ENCODE measurements around the gene TM7SF3.

TM7SF3 gene

GRCh38 chr12:27008081-27008480, 6.1 kb downstream of the TM7SF3 start:
- TF ChIP-seq, protein P1, sequence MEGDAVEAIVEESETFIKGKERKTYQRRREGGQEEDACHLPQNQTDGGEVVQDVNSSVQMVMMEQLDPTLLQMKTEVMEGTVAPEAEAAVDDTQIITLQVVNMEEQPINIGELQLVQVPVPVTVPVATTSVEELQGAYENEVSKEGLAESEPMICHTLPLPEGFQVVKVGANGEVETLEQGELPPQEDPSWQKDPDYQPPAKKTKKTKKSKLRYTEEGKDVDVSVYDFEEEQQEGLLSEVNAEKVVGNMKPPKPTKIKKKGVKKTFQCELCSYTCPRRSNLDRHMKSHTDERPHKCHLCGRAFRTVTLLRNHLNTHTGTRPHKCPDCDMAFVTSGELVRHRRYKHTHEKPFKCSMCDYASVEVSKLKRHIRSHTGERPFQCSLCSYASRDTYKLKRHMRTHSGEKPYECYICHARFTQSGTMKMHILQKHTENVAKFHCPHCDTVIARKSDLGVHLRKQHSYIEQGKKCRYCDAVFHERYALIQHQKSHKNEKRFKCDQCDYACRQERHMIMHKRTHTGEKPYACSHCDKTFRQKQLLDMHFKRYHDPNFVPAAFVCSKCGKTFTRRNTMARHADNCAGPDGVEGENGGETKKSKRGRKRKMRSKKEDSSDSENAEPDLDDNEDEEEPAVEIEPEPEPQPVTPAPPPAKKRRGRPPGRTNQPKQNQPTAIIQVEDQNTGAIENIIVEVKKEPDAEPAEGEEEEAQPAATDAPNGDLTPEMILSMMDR (IDR thresholded peaks at IDR 0.05; ENCODE audit: low read depth, low read length): no peak
- DNase-seq (ENCODE audit: low read depth, low spot score): no peak
- H3K4me3 ChIP-seq (ENCODE audit: low read depth, low read length): no peak overlapping the region
- in situ Hi-C loops (cut with HindIII; ENCODE audit: low sequenced_read_pairs): no loop called here

DNA sequence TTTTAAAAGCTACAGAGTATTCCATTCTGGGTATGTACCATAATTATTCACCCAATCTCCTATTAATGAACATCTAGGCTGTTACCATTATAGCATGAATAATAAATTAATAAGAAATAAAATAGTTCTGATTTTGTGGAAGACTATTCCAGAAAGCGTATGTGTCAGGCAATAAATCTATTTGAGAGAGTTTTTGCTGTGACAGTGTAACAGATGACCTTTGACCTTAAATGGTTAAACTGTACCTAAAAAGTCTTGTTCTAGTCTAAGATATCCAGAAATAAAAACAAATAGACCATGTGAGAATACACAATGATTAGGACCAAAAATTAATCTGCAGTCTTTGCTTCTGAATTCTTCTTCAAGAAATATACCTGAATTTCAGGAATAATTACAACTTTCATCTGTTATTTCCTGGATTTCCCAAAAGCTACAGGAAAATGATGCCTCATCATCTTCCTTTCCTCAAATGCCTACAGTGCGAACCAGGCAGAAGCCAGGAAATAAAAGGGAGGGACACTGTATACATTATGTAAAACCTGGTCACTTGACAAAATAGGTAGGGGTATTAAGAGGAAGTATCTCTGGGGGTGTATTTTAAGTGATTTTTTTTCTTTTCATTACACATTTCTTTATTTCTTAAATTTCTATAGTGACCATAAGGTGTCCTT, 7.3 kb downstream of the TM7SF3 start:
- TF ChIP-seq, protein P1 (IDR thresholded peaks at IDR 0.05; ENCODE audit: low read depth, low read length): no peak
- H3K4me3 ChIP-seq (ENCODE audit: low read depth, low read length): no peak overlapping the region
- in situ Hi-C loops (cut with HindIII; ENCODE audit: low sequenced_read_pairs): no loop called here
- DNase-seq (ENCODE audit: low read depth, low spot score): no peak

DNA sequence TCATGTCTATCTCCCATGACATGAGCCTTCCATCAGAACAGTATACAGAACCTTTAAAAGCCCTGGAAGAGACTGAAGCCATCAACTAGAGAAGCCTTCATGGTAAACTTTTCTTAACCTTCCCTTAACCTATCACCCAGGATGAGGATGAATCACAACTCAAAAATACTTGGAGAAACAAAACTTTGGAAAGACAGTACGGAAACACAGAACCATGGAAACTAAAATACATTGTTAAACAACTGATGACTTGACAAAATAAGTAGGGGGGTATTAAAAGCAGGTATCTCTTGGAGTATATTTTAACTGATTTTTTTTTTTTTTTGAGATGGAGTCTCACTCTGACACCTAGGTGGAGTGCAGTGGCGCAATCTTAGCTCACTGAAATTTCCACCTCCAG, 8.7 kb downstream of the TM7SF3 start:
- no peak overlapping the region for H3K4me3 ChIP-seq (ENCODE audit: low read depth, low read length)
- TF ChIP-seq, protein P1 (IDR thresholded peaks at IDR 0.05; ENCODE audit: low read depth, low read length): no peak
- no peak for DNase-seq (ENCODE audit: low read depth, low spot score)
- in situ Hi-C loops (cut with HindIII; ENCODE audit: low sequenced_read_pairs): no loop called here

- TF ChIP-seq, protein P1 (IDR thresholded peaks at IDR 0.05; ENCODE audit: low read depth, low read length): no peak
- DNase-seq (ENCODE audit: low read depth, low spot score): no peak
- in situ Hi-C loops (cut with HindIII; ENCODE audit: low sequenced_read_pairs): no loop called here
- H3K4me3 ChIP-seq (ENCODE audit: low read depth, low read length): no peak overlapping the region
Observed at GRCh38 chr12:27003421-27004381, 10.5 kb downstream of the TM7SF3 start.

- in situ Hi-C loops (cut with HindIII; ENCODE audit: low sequenced_read_pairs): no loop called here
- TF ChIP-seq, protein P1 (IDR thresholded peaks at IDR 0.05; ENCODE audit: low read depth, low read length): no peak
- no peak overlapping the region for H3K4me3 ChIP-seq (ENCODE audit: low read depth, low read length)
- DNase-seq (ENCODE audit: low read depth, low spot score): no peak
Observed at GRCh38 chr12:27002141-27002540, 12.0 kb downstream of the TM7SF3 start.

DNA sequence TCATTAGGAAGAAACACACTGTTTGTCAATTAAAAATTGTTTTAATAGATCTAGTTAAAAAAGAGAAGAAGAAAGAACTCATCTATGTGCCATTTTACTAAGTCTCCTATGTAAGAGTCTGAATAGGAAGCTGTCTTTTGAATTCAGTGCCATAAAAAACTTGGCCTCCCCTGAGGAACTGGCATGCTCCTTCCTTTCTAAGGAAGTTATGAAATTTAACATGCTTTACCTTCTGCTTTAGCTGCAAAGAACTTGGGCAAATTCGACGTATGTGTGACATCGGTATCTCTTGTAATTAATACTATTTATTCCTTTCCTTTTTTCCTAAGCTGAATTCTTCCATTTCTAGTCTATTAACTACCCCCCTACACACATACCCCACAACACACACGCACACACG, 12.5 kb downstream of the TM7SF3 start:
- in situ Hi-C loops (cut with HindIII; ENCODE audit: low sequenced_read_pairs): no loop called here

More for the DNA sequence above, 12.5 kb downstream of the TM7SF3 start:
- H3K4me3 ChIP-seq (ENCODE audit: low read depth, low read length): no peak overlapping the region
- DNase-seq (ENCODE audit: low read depth, low spot score): no peak
- TF ChIP-seq, protein P1 (IDR thresholded peaks at IDR 0.05; ENCODE audit: low read depth, low read length): no peak
